Ovary (tissue), 9 donors: ENCODE measurements around the gene PNPO. TPM values are rescaled to one million over a fixed set of nuclear protein-coding genes. Genes with fewer than 3 reads are reported as not detected.
A peak's percentile ranks its signal among the peaks of the same experiment; 100 is the strongest.

Experiments used
- DNase-seq, 5 donors: peaks; one replicate each; pipeline ENCODE4 v3.0.0-alpha.2; 2019 to 2020
- H3K27ac ChIP-seq, 2 donors: fragments of 200-600 bp; one replicate each; pipeline versions ENCODE4 v1.5.1 to v1.8.0; 2019 to 2022
- H3K27me3 ChIP-seq: fragments of 200-600 bp; one replicate; pipeline ENCODE4 v1.8.0; 2022
- H3K36me3 ChIP-seq: fragments of 200-600 bp; sonication (generic); one replicate; pipeline ENCODE4 v1.5.1; 2019
- H3K4me1 ChIP-seq: one replicate; pipeline ENCODE4 v1.8.1; 2013; ENCODE audit warnings: mild to moderate bottlenecking, moderate library complexity; ENCODE audit not compliant: insufficient read depth
- H3K4me3 ChIP-seq: fragments of 200-600 bp; sonication (generic); one replicate; pipeline ENCODE4 v1.5.1; 2017
- H3K9me3 ChIP-seq, 2 donors: fragments of 200-600 bp in 1 of 2; sonication (generic) in 1 of 2; one replicate each; pipeline versions ENCODE4 v1.5.1 to v1.8.1; 2013 to 2019; ENCODE audit warnings: mild to moderate bottlenecking in 1 of 2, moderate library complexity in 1 of 2
- CTCF ChIP-seq, 3 donors: fragments of 450-650 bp in 2 of 3; fragments of 200-600 bp in 1 of 3; IDR thresholded peaks; one replicate each; pipeline versions ENCODE4 v1.5.1 to v1.8.0; 2016 to 2022; ENCODE audit warnings: antibody characterized with exemption in 3 of 3, mild to moderate bottlenecking in 1 of 3
- EP300 ChIP-seq: sonication (generic); formaldehyde crosslinking; IDR thresholded peaks from one replicate; pipeline ENCODE4 v1.6.1; 2017; ENCODE audit warnings: antibody characterized with exemption
- POLR2A ChIP-seq: fragments of 450-650 bp; IDR thresholded peaks from one replicate; pipeline ENCODE4 v1.6.1; 2017; ENCODE audit warnings: antibody characterized with exemption, mild to moderate bottlenecking, moderate library complexity
- WGBS, 3 donors: extraction: QIAGEN DNeasy Blood & Tissue Kit in 1 of 3; methylation state at CpG; one replicate each; pipeline versions ENCODE4 v1.1.5 to v1.1.7; 2013 to 2017; 5-methylcytosine and 5-hydroxymethylcytosine counted together
- intact Hi-C, 4 donors: fragments of 100-400 bp; cut with DNase I; formaldehyde crosslinking; loops; one replicate each; pipeline versions ENCODE4 v1.11.0 to v1.15.1; 2022 to 2023
- polyA plus RNA-seq, 2 donors: library from polyadenylated mRNA; stranded (reverse); fragments of 200-250 nt in 1 of 2; fragments of 350-450 nt in 1 of 2; fragmentation: Illumina TruSeq in 1 of 2; extraction: RNeasy Lipid Tissue Mini Kit (QIAGEN cat#74804) in 1 of 2; gene quantifications; one replicate each; pipeline ENCODE4 v1.2.3, GENCODE V29; 2013 to 2014
- total RNA-seq, 7 donors: library from RNA; depleted of rRNA in 2 of 7; stranded (reverse); fragments of >200 nt in 2 of 7; fragmentation: NEBNext Ultra II Directional in 3 of 7; extraction: Animal tissue kit (Norgen Biotek cat#: 25700) in 3 of 7; gene quantifications; one replicate each; pipeline versions ENCODE4 v1.1.0 to v1.2.4, GENCODE V29; 2016 to 2023
- donor health status: DM: no; HTN: no; CAD: no; lungs with moderate emphysema.
- donor health status: DM: no; HTN: no; CAD: no.
- donor health status: Bipolar disorder and iron deficiency.
- donor health status: DM: yes; HTN: yes; CAD: no.
- donor health status: DM: no; HTN: no; CAD: no.
- donor health status: DM: yes; HTN: yes; CAD: no.

PNPO gene
- total and polyA plus RNA-seq, 9 donors: 6.1 to 32.4 (median 21.8) TPM

DNA sequence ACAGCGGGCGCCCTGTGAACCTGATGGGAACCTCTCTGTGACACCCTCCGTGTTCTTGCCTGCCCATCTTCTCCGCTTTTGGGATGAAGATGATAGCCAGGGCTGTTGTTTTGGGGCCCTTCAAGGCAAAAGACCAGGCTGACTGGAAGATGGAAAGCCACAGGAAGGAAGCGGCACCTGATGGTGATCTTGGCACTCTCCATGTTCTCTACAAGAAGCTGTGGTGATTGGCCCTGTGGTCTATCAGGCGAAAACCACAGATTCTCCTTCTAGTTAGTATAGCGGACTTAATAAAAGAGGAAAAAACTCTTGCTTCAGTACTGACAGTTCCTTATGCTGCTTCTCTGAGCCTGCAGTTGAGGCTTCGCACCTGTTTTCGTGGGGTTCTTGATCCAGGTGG is 40.1 kb downstream of the PNPO start:
- TF ChIP-seq CTCF (IDR thresholded peaks at IDR 0.05) (no peak), EP300 (no peak), POLR2A (no peak)
- no peak overlapping the region for H3K27ac ChIP-seq
- DNase-seq: no peak
- H3K9me3 ChIP-seq: no peaks in the 10 kb centered on the region
- WGBS, 3 donors: 93 to 96% (median 94%) methylated on average over 9 of the region's 9 CpGs
- no peak overlapping the region for H3K4me3 ChIP-seq
- H3K27me3 ChIP-seq: no peaks in the 10 kb centered on the region
- intact Hi-C loops: no loop called here
- no peaks in the 10 kb centered on the region for H3K4me1 ChIP-seq
- H3K36me3 ChIP-seq: no peaks in the 10 kb centered on the region

- Histone ChIP-seq H3K27ac (no peak overlapping the region), H3K4me1 (no peaks in the 10 kb centered on the region), H3K9me3 (no peaks in the 10 kb centered on the region), H3K4me3 (no peak overlapping the region), H3K36me3 (no peaks in the 10 kb centered on the region), H3K27me3 (no peaks in the 10 kb centered on the region)
- TF ChIP-seq CTCF (IDR thresholded peaks at IDR 0.05): no peak
- no peak for TF ChIP-seq EP300
- TF ChIP-seq POLR2A: no peak
- 69 to 78% (median 73%) methylated on average over 14 of the region's 14 CpGs for WGBS, 3 donors
- intact Hi-C loops: no loop called here
- DNase-seq: no peak
Observed at GRCh38 chr17:47982091-47982617, 40.8 kb downstream of the PNPO start.

GRCh38 chr17:47982645-47983390 is 41.4 kb downstream of the PNPO start:
- Histone ChIP-seq H3K27ac (no peak overlapping the region), H3K36me3 (no peaks in the 10 kb centered on the region), H3K9me3 (no peaks in the 10 kb centered on the region), H3K27me3 (no peaks in the 10 kb centered on the region), H3K4me3 (no peak overlapping the region), H3K4me1 (no peaks in the 10 kb centered on the region)
- 72 to 82% (median 78%) methylated on average over 9 of the region's 9 CpGs for WGBS, 3 donors
- no peak for TF ChIP-seq CTCF (IDR thresholded peaks at IDR 0.05)
- TF ChIP-seq POLR2A: no peak
- no peak for DNase-seq
- intact Hi-C loops: no loop called here

DNA sequence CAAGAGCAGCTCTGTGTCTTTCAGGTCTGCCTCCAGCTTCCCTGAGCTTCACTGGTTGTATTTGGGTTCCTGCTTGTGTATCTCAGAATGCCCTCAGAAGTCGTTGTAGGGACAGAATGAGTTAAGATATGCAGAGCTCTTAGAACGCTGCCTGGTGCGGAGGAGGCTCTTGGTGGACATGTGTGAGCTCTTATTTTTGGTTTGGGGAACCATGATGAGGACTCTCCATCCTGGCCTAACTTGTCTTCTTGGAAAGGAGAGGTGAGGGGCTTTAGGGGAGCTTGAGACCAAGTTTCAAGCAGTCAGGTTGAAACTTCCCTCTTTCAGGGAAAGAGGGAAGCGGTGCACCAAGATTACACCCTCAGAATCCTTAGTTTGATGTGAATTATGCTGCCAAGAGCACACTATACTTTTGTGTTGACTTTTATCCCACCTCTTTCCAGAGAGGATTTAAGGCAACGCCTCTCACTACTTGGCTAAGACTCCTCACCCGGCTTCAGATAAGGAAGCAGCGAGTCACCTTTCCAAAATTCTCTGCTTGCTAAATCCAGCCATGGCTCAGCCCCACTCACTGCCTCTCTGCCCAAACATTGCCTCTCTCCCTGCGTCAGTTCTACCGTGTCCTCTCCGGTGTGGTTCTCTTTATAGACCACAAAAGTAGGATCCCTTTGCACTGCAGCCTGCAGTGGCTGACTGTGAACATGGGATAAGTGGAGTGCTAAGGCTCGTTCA is 42.3 kb downstream of the PNPO start:
- Histone ChIP-seq H3K9me3 (no peaks in the 10 kb centered on the region), H3K27ac (peak overlapping the region in 1 of 2 donors; percentile 11), H3K36me3 (no peaks in the 10 kb centered on the region), H3K4me1 (no peaks in the 10 kb centered on the region), H3K4me3 (no peak overlapping the region), H3K27me3 (no peaks in the 10 kb centered on the region)
- WGBS, 3 donors: 22 to 27% (median 26%) methylated on average over 11 of the region's 11 CpGs
- no peak for DNase-seq
- intact Hi-C loops: no loop called here
- TF ChIP-seq CTCF (IDR thresholded peaks at IDR 0.05) (no peak), EP300 (no peak)
